SK-MEL-5 (cell line): Measurements from ENCODE around the gene VPS13C. TPM values are rescaled to one million over a fixed set of nuclear protein-coding genes. Genes with fewer than 3 reads are reported as not detected.

Experiments used
- DNase-seq: peaks from one replicate; pipeline ENCODE4 v3.0.0-alpha.2; 2016; ENCODE audit warnings: low read depth, low spot score
- in situ Hi-C: cut with HindIII; loops from 2 replicates; pipeline ENCODE4 v1.10.0; 2016; ENCODE audit warnings: low sequenced_read_pairs, high pct_unique_total_duplicates, low pct_unique_long_range_greater_than_20kb
- total RNA-seq: library from RNA; depleted of rRNA; stranded (reverse); fragments of >200 nt; shearing (Covaris generic); gene quantifications from 2 replicates; pipeline ENCODE4 v1.2.3, GENCODE V29; 2014; rRNA removed

VPS13C gene
- total RNA-seq, 1 experiment from 2014 or later: 31.5 TPM

GRCh38 chr15:61820212-61820611 is 240.0 kb downstream of the VPS13C start:
- no peak for DNase-seq
- in situ Hi-C loops: no loop called here

- in situ Hi-C loops: no loop called here
- DNase-seq: no peak
Measured at GRCh38 chr15:61819386-61819785, 240.9 kb downstream of the VPS13C start.

GRCh38 chr15:61818801-61819200 is 241.4 kb downstream of the VPS13C start:
- in situ Hi-C loops: no loop called here
- no peak for DNase-seq

GRCh38 chr15:61816856-61817255 is 243.4 kb downstream of the VPS13C start:
- DNase-seq: no peak
- in situ Hi-C loops: no loop called here

GRCh38 chr15:61815356-61816083 is 244.7 kb downstream of the VPS13C start:
- DNase-seq: no peak
- in situ Hi-C loops: no loop called here

GRCh38 chr15:61812476-61812875 is 247.8 kb downstream of the VPS13C start:
- in situ Hi-C loops: no loop called here
- DNase-seq: no peak

GRCh38 chr15:61811952-61812351 is 248.3 kb downstream of the VPS13C start:
- no peak for DNase-seq
- in situ Hi-C loops: no loop called here

- no peak for DNase-seq
- in situ Hi-C loops: no loop called here
Measured at GRCh38 chr15:61809216-61809615, 251.0 kb downstream of the VPS13C start.

GRCh38 chr15:61807281-61807929 is 252.8 kb downstream of the VPS13C start:
- DNase-seq: no peak
- in situ Hi-C loops: no loop called here

Other genes with a start within 250 kb of the VPS13C start
- gene C2CD4A, start 6.5 kb upstream of the VPS13C start, total RNA-seq: not detected in 2 replicates
- not detected in 2 replicates for gene C2CD4B, start 104.8 kb upstream of the VPS13C start, total RNA-seq